ENCODE measurements around the gene TMEM181.
"Not testable (repeated sequence)": the region's sequence is repeated elsewhere in the genome, so short reads cannot be mapped to it uniquely, and the experiment has no call there.

TMEM181 gene

DNA sequence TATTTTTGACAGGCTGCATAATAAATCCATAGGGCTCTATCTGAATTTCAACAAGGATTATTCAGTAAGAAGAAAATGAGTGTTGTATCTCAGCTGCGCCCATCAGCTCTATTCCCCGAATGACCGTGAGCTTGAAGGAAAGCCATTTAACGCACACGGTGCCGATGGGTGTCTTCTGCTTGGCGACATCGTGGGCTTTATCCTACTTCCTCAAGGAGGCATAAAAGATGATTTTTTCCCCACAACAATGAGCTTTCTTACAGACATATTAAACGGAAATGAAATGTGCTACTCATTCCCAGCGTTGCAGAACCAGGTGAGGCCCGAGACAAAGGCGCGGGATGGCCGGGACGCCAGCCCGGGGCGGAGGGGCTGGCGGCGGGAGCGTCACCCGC lies 83.9 kb downstream of the TMEM181 start:
- no peak for DNase-seq

DNA sequence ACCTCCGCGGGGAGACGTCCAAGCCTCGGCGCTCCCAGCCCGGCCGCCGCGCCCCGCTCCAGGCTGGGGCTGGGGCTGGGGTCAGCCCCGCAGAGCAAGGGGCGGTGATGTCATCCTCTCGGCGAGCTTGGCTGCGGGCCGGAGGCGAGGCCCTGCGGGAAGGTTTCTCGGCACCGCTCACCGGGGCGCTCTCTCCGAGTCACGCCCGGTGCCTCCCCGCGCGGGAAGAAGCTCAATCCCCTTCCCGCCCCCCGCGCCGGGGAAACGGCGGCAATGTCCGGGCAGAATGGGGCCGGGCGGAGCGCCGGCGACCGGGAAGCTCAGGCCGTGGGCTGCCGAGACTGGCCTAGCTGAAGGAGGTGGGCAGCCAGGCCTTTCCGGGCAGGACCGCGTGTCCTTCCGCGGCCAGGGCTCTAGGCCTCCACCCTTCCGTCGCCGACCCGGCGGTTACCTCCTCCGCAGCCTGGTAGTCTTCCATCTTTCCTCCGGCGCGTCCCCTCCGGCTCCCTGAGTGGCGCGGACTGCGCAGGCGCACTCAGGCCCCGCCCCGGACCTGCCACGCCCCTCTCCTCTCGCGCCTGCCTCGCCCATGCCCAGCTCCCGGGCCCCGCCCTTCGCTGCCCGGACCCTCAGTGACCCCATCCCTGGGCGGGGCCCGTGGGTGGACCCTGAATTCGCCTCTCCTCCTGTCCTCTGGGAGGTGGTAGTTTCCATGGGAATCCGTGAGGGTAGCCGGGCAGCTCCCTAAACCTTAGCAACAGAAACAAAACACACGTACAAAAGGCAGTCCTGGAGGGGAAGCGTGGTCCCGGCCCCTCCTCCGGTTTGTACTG lies 84.6 kb downstream of the TMEM181 start, which contains the start of gene DYNLT1:
DYNLT1 (minus strand) TSS at position 513 of the 833 bp plus-strand sequence; CDS start at position 478, 35 bp downstream.
- DNase-seq, result peak; percentile 84

DNA sequence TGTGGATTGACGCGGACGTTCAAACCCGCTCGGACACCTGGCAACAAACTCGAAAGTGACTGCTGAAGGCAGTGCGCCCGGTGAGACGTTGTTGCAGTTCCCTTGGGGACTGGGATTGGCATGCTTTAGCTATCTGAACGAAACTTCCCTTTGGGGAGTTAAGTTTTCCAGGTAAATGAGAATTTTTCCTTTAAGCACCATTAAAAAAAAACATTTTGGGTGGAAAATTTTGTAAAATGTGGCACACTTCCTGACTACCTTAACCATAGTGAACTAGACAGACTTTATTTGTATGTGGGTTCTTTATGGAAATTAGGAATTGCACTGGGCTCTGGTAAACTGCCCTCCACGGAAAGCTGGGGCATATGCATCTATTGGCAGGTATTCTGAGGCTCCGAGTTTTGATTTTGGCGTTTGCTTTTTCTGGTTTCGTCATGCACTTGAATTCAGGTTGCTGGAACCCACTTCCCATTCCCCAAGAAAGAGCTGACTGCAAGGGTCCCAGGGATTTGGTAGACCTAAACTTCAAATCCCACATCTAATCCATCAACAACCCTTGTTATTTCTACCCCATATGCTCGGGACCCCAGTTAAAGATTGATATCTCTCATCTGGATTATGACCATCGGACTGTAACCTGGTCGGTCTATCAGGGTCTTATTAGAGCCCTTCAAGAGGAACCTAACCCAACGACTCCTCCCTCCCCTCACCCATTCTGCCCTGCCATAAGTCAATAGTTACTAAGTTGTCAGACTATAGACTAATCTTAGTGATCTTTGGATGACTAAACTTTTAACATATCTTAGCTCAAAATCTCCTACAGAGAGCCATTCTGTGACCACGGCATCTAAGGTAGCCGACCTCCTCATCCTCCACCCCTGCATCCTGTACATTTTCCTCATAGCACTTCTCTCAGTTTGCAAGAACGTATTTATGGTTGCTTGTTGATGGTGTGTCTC lies 85.5 kb downstream of the TMEM181 start:
- no peak for DNase-seq

GRCh38 chr6:158646023-158646910 lies 86.4 kb downstream of the TMEM181 start:
- no peak for DNase-seq

DNA sequence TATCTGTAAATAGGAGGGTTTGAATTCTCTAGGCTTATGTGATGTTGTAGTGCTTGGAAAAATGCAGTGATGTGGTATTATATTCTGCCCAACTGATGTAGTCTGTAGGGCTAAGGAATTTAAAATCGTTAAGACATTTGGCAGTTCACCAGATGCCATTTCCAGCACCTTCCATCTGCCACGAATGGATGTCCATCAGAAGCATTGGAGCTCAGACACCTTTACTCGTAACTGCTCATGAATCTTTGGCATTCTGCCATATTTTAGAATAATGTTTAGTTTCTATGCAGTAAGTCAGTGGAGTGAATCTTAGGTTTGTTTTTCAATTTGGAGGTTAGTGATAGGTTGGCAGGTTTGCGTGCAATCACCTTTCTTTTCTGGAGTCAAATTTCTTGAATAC lies 87.6 kb downstream of the TMEM181 start:
- no peak for DNase-seq

DNA sequence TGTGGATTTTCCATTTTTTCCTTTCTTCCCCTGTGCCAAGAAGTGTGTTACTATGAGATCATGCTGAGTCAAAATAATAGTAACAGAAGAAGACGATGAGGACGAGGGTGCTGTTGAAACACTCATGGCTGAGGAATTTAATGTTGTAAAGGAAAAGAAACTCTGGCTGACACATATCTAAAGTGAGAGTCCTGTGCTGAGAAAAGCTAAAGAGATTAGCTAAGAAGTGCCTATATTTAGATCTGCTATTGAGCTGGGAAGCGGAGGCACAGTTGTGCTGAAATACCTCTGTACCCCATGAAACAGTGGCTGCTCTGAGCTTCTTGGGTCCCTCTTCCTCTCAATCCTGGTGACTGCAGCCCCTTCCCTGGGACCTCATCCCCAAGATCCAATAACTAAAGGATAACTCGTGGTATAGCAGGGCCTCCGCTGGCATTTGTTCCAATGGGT lies 88.8 kb downstream of the TMEM181 start:
- DNase-seq, result no peak

GRCh38 chr6:158649289-158650143 lies 89.6 kb downstream of the TMEM181 start, which contains the start of gene SYTL3:
TSS of gene SYTL3 (plus strand) at chr6:158650054. CDS start at chr6:158663269, 13,215 bp downstream.
- DNase-seq, result no peak

DNA sequence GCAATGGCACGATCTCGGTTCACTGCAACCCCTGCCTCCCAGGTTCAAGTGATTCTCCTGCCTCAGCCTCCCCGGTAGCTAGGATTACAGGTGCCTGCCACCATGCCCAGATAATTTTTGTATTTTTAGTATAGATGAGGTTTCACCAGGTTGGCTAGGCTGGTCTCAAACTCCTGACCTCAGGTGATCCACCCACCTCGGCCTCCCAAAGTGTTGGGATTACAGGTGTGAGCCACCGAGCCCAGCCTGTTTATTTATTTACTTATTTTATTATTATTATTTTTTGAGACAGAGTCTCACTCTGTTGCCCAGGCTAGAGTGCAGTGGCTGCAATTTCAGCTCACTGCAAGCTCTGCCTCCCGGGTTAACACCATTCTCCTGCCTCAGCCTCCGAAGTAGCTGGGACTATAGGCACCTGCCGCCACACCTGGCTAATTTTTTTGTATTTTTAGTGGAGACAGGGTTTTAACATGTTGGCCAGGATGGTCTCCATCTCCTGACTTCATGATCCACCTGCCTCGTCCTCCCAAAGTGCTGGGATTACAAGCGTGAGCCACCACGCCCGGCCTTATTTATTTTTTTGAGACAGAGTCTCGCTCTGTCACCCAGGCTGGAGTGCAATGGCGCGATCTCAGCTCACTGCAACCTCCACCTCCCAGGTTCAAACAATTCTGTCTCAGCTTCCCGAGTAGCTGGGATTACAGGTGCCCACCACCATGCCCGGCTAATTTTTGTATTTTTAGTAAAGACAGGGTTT lies 92.3 kb downstream of the TMEM181 start:
- DNase-seq, result not testable (repeated sequence)

DNA sequence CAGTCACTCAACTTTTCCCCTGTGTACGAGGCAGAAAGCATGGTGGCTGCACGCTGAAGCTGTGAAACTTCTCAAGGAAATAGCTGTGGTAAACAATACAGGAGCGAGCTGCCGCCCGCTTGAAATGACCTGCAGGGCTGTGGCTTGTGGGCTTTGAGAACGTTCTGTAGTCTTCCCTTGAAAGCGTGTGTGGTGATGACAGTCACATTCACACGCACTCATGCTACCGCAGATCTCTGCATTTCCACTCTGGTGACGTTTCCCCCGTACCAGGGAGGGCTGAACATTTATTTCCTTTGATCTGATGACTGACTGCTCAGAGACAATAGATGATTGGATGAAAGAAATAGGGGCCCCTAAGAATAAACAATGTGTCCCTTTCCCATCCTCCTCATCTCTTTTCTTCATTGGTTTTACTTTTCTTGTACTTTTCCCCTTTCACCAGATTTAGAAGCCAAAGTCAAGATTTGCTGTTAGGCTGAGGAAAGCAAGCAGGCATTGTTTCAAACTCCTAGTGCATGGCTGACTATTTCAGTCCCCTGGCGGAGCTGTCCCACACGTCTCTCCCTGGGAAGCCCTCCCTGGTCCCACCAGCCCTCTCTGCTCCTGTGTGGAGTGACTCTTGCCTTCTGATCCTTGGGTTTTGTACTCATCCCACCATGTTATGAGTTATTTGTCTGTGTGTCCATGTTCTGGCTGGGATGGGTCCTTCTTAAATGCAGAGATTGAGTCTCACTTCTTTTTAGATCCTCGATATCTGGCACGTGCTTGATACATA lies 93.9 kb downstream of the TMEM181 start:
- no peak for DNase-seq

DNA sequence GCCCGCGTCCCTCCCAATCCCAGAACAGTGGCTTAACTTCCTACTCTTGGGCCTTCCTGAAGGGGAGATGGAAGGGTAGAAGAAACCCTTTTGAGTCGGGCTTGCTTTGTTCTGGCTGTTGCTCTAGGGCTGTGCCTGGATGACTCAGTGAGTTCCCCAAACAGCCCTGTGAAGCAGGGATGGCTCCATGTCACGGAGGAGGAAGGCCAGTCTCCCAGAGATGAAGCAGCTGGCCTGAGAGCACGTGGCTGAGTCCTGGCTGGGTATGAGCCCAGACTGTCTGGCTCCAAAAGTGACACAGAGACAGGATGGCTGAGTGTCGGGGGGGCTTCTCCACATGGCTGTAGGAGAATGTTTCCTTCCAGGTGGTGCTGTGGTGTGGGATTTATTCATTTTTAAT lies 94.6 kb downstream of the TMEM181 start:
- no peak for DNase-seq

DNA sequence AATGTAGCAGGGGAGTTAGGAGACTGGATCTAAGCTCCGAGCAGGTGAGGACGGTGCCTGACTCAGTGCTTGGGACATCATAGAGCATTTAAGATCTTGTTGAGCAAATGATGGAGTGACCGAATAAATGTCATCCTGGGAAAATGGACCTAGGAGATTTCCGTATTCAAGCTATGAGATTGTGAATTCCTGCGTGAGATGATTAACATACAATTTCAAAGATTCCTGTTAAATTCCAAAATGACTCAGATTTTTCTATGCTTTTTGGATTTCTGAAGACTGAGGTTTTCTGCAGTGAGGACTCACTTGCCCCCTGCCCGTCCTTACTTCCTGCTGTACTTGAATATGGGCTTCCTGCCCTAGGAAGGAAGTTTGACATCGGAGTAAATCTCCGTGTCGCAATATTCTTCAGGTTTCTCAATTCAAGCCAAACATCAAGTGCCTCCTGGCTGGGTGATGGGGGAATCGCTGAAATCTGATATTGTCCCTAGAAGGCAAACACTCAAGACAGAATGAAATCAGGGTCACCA lies 95.1 kb downstream of the TMEM181 start:
- no peak for DNase-seq

- DNase-seq, result no peak
Measured at GRCh38 chr6:158655569-158656450, 95.9 kb downstream of the TMEM181 start.

DNA sequence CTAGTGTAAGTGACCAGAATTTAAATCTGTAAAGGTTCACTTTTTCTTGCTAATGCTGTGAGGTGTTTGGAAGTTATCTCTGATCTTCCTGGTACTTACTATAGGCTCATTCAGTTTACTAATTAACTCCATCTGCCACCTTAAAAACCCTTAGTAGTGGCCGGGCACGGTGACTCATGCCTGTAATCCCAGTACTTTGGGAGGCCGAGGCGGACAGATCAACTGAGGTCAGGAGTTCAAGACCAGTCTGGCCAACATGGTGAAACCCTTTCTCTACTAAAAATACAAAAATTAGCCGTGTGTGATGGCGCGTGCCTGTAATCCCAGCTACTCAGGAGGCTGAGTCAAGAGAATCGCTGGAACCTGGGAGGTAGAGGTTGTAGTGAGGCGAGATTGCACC lies 97.1 kb downstream of the TMEM181 start:
- DNase-seq, result not testable (repeated sequence)

DNA sequence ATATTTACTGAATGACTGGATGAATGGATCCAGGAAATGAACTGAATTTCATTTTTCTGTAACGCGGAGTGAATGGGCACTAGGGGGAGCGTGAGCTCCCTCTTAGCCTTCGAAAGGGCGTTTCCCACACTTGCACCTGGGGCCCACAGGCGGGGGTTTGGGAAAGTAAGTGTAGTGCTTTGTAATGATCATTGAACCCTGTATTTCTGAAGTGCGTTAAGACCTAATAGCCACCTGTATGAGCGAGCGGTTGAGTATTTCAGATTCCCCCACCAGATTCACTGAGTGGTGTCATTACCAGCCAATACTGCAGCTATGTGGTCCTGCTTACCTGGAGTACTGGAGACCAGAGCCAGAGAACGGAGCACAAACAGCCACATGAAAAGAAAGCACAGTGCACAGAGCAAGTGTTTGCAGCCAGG lies 100.5 kb downstream of the TMEM181 start:
- DNase-seq, result peak; percentile 34

DNA sequence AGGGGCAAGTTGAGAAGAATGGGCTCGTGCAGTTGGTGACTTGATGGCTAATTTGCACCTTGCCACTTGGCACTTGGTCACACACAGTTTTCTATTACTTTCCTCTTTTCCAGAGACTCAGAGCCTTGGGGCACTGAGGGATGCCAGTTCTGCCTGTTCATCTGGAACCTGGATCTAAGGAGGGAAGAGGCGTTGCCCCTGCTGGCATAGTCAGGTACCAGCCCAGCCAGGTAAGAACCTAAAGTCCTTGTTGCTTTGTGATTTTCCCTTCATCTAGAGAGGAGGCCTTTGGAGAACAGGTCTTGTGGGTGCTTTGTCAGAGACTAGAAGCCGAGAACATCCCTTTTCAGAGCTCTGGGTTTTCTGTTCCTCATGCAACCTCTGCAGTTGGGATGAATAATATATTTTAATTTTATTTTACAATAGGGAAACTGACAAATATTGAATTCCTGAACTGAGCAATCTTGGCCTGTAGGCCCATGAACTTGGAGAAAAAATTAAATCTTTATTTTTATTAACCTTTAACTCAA lies 101.3 kb downstream of the TMEM181 start:
- no peak for DNase-seq

- DNase-seq, result no peak
Measured at GRCh38 chr6:158662607-158662953, 102.7 kb downstream of the TMEM181 start.

DNA sequence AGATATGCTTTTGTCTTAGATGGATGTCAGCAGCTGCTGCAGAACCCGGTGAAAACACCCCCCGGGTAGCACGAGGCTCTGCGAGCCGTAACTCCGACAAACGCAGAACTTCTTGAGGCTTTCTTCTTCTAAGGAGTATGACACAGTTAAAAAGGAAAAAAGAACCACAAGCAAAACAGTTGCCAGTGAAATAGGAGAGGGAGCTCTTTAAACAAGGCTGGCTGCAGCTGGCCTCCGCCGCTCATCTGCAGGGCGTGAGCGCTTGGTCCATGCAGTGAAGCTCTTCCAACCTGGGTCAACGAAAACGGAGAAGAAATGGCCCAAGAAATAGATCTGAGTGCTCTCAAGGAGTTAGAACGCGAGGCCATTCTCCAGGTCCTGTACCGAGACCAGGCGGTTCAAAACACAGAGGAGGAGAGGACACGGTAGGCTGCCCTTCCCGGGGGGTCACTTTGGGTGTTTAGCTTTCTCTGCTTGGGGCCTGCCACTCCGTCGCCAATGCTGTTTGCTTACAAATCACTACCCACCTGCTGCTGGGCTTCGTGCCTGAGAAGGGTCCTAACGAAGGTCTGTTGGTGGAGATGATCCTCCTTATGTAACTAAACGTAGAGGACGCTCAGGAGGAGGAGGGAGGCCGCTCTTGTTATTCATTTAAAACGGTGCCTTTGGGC lies 103.2 kb downstream of the TMEM181 start:
- DNase-seq, result peak; percentile 83

All from COR-L47 (cell line).